ENCODE measurements around the gene STX1B. TPM values are rescaled to one million over a fixed set of nuclear protein-coding genes. Genes with fewer than 3 reads are reported as not detected.

Gene STX1B
- total RNA-seq, 2 donors from 2014 or later = 1.3 to 2.1 TPM

- H3K27ac ChIP-seq = no peak overlapping the region
- TF ChIP-seq CTCF (IDR thresholded peaks at IDR 0.05) = no peak
- H3K36me3 ChIP-seq = peaks cover 63% of the 10 kb centered on the region
- no peak for DNase-seq (ENCODE audit: low spot score)
- H3K4me3 ChIP-seq = no peak overlapping the region
- H3K9me3 ChIP-seq = no peaks in the 10 kb centered on the region
- no peaks in the 10 kb centered on the region for H3K27me3 ChIP-seq
- H3K4me1 ChIP-seq = peaks cover 0 to 15% of the 10 kb centered on the region in 2 donors
Measured at GRCh38 chr16:30980959-30981358, 29.5 kb downstream of the STX1B start.

- H3K36me3 ChIP-seq = peaks cover 68% of the 10 kb centered on the region
- H3K9me3 ChIP-seq = no peaks in the 10 kb centered on the region
- no peak overlapping the region for H3K4me3 ChIP-seq
- no peak overlapping the region for H3K27ac ChIP-seq
- no peak for DNase-seq (ENCODE audit: low spot score)
- no peak for TF ChIP-seq CTCF (IDR thresholded peaks at IDR 0.05)
- no peaks in the 10 kb centered on the region for H3K27me3 ChIP-seq
- peaks cover 0 to 9% of the 10 kb centered on the region in 2 donors for H3K4me1 ChIP-seq
Measured at GRCh38 chr16:30980434-30980833, 30.0 kb downstream of the STX1B start.

- Histone ChIP-seq H3K4me1 (peaks cover 0 to 5% of the 10 kb centered on the region in 2 donors), H3K4me3 (no peak overlapping the region), H3K36me3 (peaks cover 71% of the 10 kb centered on the region), H3K27ac (no peak overlapping the region), H3K27me3 (no peaks in the 10 kb centered on the region), H3K9me3 (no peaks in the 10 kb centered on the region)
- DNase-seq (ENCODE audit: low spot score) = no peak
- TF ChIP-seq CTCF (IDR thresholded peaks at IDR 0.05) = no peak
Measured at GRCh38 chr16:30980023-30980371, 30.4 kb downstream of the STX1B start.

- Histone ChIP-seq H3K4me3 (no peak overlapping the region), H3K27ac (no peak overlapping the region), H3K36me3 (peaks cover 76% of the 10 kb centered on the region), H3K4me1 (no peaks in the 10 kb centered on the region), H3K27me3 (no peaks in the 10 kb centered on the region), H3K9me3 (no peaks in the 10 kb centered on the region)
- no peak for DNase-seq (ENCODE audit: low spot score)
- TF ChIP-seq CTCF (IDR thresholded peaks at IDR 0.05) = no peak
Measured at GRCh38 chr16:30979170-30980022, 31.0 kb downstream of the STX1B start.

- no peaks in the 10 kb centered on the region for H3K4me1 ChIP-seq
- H3K27ac ChIP-seq = no peak overlapping the region
- peaks cover 83% of the 10 kb centered on the region for H3K36me3 ChIP-seq
- no peaks in the 10 kb centered on the region for H3K27me3 ChIP-seq
- H3K9me3 ChIP-seq = no peaks in the 10 kb centered on the region
- DNase-seq (ENCODE audit: low spot score) = no peak
- no peak for TF ChIP-seq CTCF (IDR thresholded peaks at IDR 0.05)
- H3K4me3 ChIP-seq = no peak overlapping the region
Measured at GRCh38 chr16:30977502-30977901, 32.9 kb downstream of the STX1B start.

GRCh38 chr16:30976486-30976885 is 34.0 kb downstream of the STX1B start:
- peaks cover 87% of the 10 kb centered on the region for H3K36me3 ChIP-seq
- no peak for DNase-seq (ENCODE audit: low spot score)
- no peak for TF ChIP-seq CTCF (IDR thresholded peaks at IDR 0.05)
- H3K27me3 ChIP-seq = no peaks in the 10 kb centered on the region
- no peak overlapping the region for H3K27ac ChIP-seq
- no peaks in the 10 kb centered on the region for H3K4me1 ChIP-seq
- no peaks in the 10 kb centered on the region for H3K9me3 ChIP-seq
- no peak overlapping the region for H3K4me3 ChIP-seq
